Measurements from ENCODE around the gene PKP1.
"Not testable (repeated sequence)": the region's sequence is repeated elsewhere in the genome, so short reads cannot be mapped to it uniquely, and the experiment has no call there.

PKP1 gene

DNA sequence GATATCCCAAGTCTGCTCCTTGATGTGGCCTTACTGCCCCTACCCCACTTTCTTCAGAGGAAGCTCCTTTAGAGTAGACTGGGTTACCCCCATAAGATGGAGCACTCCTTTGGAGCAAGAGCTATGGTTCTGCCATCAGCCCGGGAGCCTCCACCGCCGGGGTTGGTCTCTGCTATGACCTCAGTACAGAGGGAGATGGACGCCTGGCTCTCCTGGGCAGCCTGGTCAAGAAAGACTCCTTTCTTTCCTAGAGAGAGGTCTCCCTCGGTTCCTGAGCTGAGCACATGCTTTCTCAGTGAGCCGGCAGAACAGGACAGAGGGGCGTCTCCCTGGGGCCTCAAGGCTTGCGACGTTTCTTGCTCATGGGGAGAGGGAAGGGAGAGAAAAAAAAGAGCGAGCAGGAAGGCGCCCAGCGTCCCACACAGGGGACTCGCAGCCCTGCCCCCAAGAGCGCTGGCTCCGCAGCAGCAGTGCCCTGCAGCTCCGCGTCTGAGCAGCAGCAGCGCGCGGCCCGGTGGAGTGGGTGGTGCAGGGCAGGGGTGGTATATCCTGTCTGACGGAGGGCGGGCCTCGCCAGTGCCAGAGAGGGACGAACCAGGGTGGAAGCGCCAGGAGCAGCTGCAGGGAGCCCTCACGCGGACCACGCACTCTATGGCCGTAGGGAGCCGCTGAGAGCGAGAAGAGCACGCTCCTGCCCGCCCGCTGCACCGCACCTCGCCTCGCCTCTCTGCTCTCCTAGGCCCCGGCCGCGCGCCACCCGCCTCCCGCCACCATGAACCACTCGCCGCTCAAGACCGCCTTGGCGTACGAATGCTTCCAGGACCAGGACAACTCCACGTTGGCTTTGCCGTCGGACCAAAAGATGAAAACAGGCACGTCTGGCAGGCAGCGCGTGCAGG, at the start of gene PKP1:
Gene PKP1, plus strand, starts transcription at position 576 of the 899 bp plus-strand sequence. Its CDS starts 197 bp downstream, at position 773.
- no peak for TF ChIP-seq ZNF274 (IDR thresholded peaks at IDR 0.05; ENCODE audit: low read depth, low read length)
- H3K4me3 ChIP-seq (ENCODE audit: low read length): no peak within 1 kb of the TSS

GRCh38 chr1:201239646-201240045, 43.7 kb upstream of the PKP1 start:
- H3K4me3 ChIP-seq (ENCODE audit: low read length): not testable (repeated sequence)

DNA sequence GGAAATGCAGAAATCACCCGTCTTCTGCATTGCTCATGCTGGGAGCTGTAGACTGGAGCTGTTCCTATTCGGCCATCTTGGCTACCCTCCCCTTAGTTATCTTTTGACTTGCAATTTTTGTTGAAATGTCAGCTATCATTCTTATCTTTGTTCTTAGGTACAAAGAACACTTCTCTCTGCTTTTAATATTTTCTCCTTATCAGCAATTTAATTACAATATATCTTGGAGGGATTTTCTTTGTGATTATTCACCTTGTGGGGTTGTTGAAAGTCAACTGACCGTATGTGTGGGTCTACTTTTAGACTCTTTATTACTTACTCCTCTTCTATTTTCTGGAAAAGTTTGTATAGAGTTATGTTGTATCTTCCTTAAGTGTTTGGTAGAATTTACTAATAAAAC, 43.1 kb upstream of the PKP1 start:
- H3K4me3 ChIP-seq (ENCODE audit: low read length): no peak overlapping the region
- TF ChIP-seq ZNF274 (IDR thresholded peaks at IDR 0.05; ENCODE audit: low read depth, low read length): no peak

- TF ChIP-seq ZNF274 (IDR thresholded peaks at IDR 0.05; ENCODE audit: low read depth, low read length): no peak
Measured at GRCh38 chr1:201241736-201242135, 41.6 kb upstream of the PKP1 start.

GRCh38 chr1:201245082-201245481, 38.2 kb upstream of the PKP1 start:
- H3K4me3 ChIP-seq (ENCODE audit: low read length): no peak overlapping the region
- TF ChIP-seq ZNF274 (IDR thresholded peaks at IDR 0.05; ENCODE audit: low read depth, low read length): no peak

More at GRCh38 chr1:201241736-201242135, 41.6 kb upstream of the PKP1 start:
- H3K4me3 ChIP-seq (ENCODE audit: low read length): no peak overlapping the region

GRCh38 chr1:201248721-201249559, 34.4 kb upstream of the PKP1 start:
- TF ChIP-seq ZNF274 (IDR thresholded peaks at IDR 0.05; ENCODE audit: low read depth, low read length): no peak
- H3K4me3 ChIP-seq (ENCODE audit: low read length): no peak overlapping the region

- no peak for TF ChIP-seq ZNF274 (IDR thresholded peaks at IDR 0.05; ENCODE audit: low read depth, low read length)
- no peak overlapping the region for H3K4me3 ChIP-seq (ENCODE audit: low read length)
Measured at GRCh38 chr1:201250326-201251011, 32.8 kb upstream of the PKP1 start.

GRCh38 chr1:201251411-201251810, 31.9 kb upstream of the PKP1 start:
- no peak for TF ChIP-seq ZNF274 (IDR thresholded peaks at IDR 0.05; ENCODE audit: low read depth, low read length)
- H3K4me3 ChIP-seq (ENCODE audit: low read length): no peak overlapping the region

GRCh38 chr1:201251851-201252430, 31.4 kb upstream of the PKP1 start:
- no peak overlapping the region for H3K4me3 ChIP-seq (ENCODE audit: low read length)
- no peak for TF ChIP-seq ZNF274 (IDR thresholded peaks at IDR 0.05; ENCODE audit: low read depth, low read length)

DNA sequence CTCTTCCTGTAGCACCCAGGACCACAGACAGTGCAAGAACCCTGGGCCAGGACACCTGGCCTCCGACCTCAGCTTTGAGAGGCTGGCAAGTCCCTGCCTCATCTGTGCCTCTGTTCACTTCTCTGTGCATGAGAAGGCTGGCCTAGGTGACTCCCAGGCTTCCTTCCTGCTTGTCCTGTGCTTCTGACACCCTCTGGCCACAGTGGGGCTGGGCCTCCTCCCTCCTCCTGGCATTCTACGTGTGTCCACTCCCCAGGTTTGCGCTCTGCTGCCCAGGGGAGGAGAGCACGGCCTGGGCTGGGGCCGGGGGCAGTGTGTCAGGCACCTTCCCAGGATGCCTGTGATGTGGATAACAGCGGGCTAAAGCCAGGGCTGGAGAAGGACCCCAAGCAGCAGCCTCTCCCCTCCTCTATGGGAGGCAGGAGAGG, 30.3 kb upstream of the PKP1 start:
- no peak for TF ChIP-seq ZNF274 (IDR thresholded peaks at IDR 0.05; ENCODE audit: low read depth, low read length)
- H3K4me3 ChIP-seq (ENCODE audit: low read length): no peak overlapping the region

- no peak overlapping the region for H3K4me3 ChIP-seq (ENCODE audit: low read length)
- no peak for TF ChIP-seq ZNF274 (IDR thresholded peaks at IDR 0.05; ENCODE audit: low read depth, low read length)
Measured at GRCh38 chr1:201253411-201253810, 29.9 kb upstream of the PKP1 start.

- no peak overlapping the region for H3K4me3 ChIP-seq (ENCODE audit: low read length)
Measured at GRCh38 chr1:201253906-201254624, 29.2 kb upstream of the PKP1 start.

More at GRCh38 chr1:201253906-201254624, 29.2 kb upstream of the PKP1 start:
- TF ChIP-seq ZNF274 (IDR thresholded peaks at IDR 0.05; ENCODE audit: low read depth, low read length): no peak
